NCI-H510A (cell line): Measurements from ENCODE around the gene NACC2.
"Not testable (repeated sequence)": the region's sequence is repeated elsewhere in the genome, so short reads cannot be mapped to it uniquely, and the experiment has no call there.

ENCODE experiments used
- DNase-seq: peaks from one replicate; lab custom pipeline; 2025; lab: John Stamatoyannopoulos, UW

Gene NACC2

GRCh38 chr9:136110082-136111061, 15.3 kb upstream of the NACC2 start:
- DNase-seq: no peak

GRCh38 chr9:136109351-136110081, 14.4 kb upstream of the NACC2 start:
- peak; percentile 97 for DNase-seq

- no peak for DNase-seq
Measured at GRCh38 chr9:136108648-136109266, 13.7 kb upstream of the NACC2 start.

- DNase-seq: peak; percentile 97
Measured at GRCh38 chr9:136107953-136108647, 13.0 kb upstream of the NACC2 start.

- DNase-seq: peak; percentile 90
Measured at GRCh38 chr9:136107155-136107952, 12.3 kb upstream of the NACC2 start.

- no peak for DNase-seq
Measured at GRCh38 chr9:136105398-136106135, 10.5 kb upstream of the NACC2 start.

- DNase-seq: no peak
Measured at GRCh38 chr9:136104916-136105315, 9.8 kb upstream of the NACC2 start.

- no peak for DNase-seq
Measured at GRCh38 chr9:136104488-136104800, 9.4 kb upstream of the NACC2 start.

- peak; percentile 93 for DNase-seq
Measured at GRCh38 chr9:136103651-136104487, 8.8 kb upstream of the NACC2 start.

- DNase-seq: not testable (repeated sequence)
Measured at GRCh38 chr9:136101615-136102074, 6.6 kb upstream of the NACC2 start.

GRCh38 chr9:136100700-136101614, 5.9 kb upstream of the NACC2 start:
- peak; percentile 70 for DNase-seq

- no peak for DNase-seq
Measured at GRCh38 chr9:136099542-136099941, 4.5 kb upstream of the NACC2 start.

- DNase-seq: no peak
Measured at GRCh38 chr9:136098844-136099243, 3.8 kb upstream of the NACC2 start.

- no peak for DNase-seq
Measured at GRCh38 chr9:136098210-136098609, 3.1 kb upstream of the NACC2 start.

GRCh38 chr9:136096505-136097001, 1.5 kb upstream of the NACC2 start:
- DNase-seq: no peak

GRCh38 chr9:136093995-136094881, 851 bp downstream of the NACC2 start:
- peak; percentile 57 for DNase-seq

- peak; percentile 36 for DNase-seq
Measured at GRCh38 chr9:136093346-136093986, 1.6 kb downstream of the NACC2 start.
